NCI-H1092 treated with DMSO at 0.1 percent for 48 hours (cell line): Measurements from ENCODE around the gene PXDN.

Source experiments
- DNase-seq: peaks from one replicate; lab custom pipeline; 2025; lab: John Stamatoyannopoulos, UW

Gene PXDN

GRCh38 chr2:1648241-1649102 is 95.8 kb downstream of the PXDN start:
- DNase-seq, result no peak

- no peak for DNase-seq
These were observed 96.7 kb downstream of the PXDN start for GRCh38 chr2:1647417-1648240.

- DNase-seq, result no peak
These were observed 98.4 kb downstream of the PXDN start for GRCh38 chr2:1645761-1646476.

GRCh38 chr2:1644427-1644826 is 99.9 kb downstream of the PXDN start:
- DNase-seq, result no peak

- no peak for DNase-seq
These were observed 101.2 kb downstream of the PXDN start for GRCh38 chr2:1642993-1643619.

- DNase-seq, result no peak
These were observed 102.1 kb downstream of the PXDN start for GRCh38 chr2:1642066-1642861.

GRCh38 chr2:1641523-1641922 is 102.8 kb downstream of the PXDN start:
- no peak for DNase-seq

- no peak for DNase-seq
These were observed 103.8 kb downstream of the PXDN start for GRCh38 chr2:1640301-1641135.

GRCh38 chr2:1639086-1639858 is 105.0 kb downstream of the PXDN start:
- DNase-seq, result no peak

GRCh38 chr2:1638281-1638860 is 105.9 kb downstream of the PXDN start:
- DNase-seq, result no peak

GRCh38 chr2:1636791-1637415 is 107.4 kb downstream of the PXDN start:
- DNase-seq, result no peak

GRCh38 chr2:1635823-1636222 is 108.5 kb downstream of the PXDN start:
- DNase-seq, result no peak

- DNase-seq, result no peak
These were observed 109.5 kb downstream of the PXDN start for GRCh38 chr2:1634681-1635341.

- no peak for DNase-seq
These were observed 110.3 kb downstream of the PXDN start for GRCh38 chr2:1633936-1634587.

- peak; percentile 1 for DNase-seq
These were observed 111.1 kb downstream of the PXDN start for GRCh38 chr2:1633092-1633671.

GRCh38 chr2:1632510-1632909 is 111.8 kb downstream of the PXDN start:
- DNase-seq, result no peak

- no peak for DNase-seq
These were observed 112.3 kb downstream of the PXDN start for GRCh38 chr2:1632002-1632348.
